ENCODE results near the gene CHRNB4.

The CHRNB4 gene

GRCh38 chr15:78667578-78668236 lies 26.7 kb upstream of the CHRNB4 start:
- DNase-seq, result no peak

GRCh38 chr15:78666010-78666409 lies 25.0 kb upstream of the CHRNB4 start:
- DNase-seq, result no peak

GRCh38 chr15:78663703-78664102 lies 22.7 kb upstream of the CHRNB4 start:
- no peak for DNase-seq

DNA sequence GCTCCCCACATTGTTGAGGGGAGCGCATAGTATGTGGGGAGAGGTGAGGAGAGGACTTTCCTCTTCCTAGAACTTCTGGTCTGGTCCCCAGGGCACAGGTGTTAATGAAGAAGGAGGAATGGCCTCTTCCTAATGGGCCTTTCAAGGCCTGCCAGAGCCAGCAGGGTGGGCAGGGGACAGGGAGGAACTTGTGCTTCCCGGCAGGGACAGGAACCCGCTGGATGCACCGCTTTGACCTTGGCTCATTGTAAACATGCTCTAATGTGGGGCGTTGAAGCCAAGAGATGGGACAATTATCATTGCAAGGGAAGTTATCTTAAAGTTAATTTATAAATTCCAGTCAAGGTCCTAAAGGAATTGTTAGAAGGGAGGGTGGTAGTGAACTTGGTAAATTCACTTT lies 21.0 kb upstream of the CHRNB4 start:
- no peak for DNase-seq

GRCh38 chr15:78661001-78661400 lies 20.0 kb upstream of the CHRNB4 start:
- DNase-seq, result no peak

- DNase-seq, result no peak
These were observed 19.6 kb upstream of the CHRNB4 start for GRCh38 chr15:78660584-78660983.

DNA sequence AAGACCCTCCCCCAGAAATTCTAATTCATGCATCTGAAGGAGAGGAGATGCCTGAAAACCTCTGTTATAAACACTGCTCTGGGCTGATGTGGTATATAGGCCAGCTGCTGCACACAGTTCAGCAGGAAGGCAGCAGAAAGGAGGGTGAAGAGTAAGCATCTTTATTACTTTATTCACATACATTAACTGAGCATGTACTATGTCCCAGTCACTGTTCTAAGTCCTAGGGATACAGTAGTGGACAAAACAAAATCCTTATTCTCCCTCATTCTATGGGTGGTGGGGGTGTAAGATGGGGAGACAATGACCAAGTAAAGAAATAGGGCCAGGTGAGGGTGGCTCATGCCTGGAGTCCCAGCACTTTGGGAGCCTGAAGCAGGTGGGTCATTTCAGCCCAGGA lies 17.8 kb upstream of the CHRNB4 start:
- DNase-seq, result no peak

DNA sequence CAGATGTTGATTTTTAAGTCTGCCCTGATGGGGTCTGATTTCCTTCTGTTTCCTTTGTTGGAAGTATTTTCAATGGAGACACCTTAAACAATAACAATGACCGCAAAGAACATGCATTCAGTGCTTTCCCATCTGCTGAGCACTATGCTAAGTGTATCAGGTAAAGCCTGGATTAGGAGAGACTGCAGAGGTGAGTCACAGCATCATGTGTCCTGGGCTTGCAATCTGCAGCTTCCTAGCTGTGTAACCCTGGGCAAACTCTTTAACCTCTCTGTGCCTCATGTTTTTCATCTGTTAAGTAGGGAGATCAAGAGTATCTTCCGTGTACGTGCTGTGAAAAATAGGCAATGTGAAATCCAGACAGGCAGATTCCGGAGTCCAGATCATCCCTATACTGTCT lies 13.3 kb upstream of the CHRNB4 start:
- no peak for DNase-seq

DNA sequence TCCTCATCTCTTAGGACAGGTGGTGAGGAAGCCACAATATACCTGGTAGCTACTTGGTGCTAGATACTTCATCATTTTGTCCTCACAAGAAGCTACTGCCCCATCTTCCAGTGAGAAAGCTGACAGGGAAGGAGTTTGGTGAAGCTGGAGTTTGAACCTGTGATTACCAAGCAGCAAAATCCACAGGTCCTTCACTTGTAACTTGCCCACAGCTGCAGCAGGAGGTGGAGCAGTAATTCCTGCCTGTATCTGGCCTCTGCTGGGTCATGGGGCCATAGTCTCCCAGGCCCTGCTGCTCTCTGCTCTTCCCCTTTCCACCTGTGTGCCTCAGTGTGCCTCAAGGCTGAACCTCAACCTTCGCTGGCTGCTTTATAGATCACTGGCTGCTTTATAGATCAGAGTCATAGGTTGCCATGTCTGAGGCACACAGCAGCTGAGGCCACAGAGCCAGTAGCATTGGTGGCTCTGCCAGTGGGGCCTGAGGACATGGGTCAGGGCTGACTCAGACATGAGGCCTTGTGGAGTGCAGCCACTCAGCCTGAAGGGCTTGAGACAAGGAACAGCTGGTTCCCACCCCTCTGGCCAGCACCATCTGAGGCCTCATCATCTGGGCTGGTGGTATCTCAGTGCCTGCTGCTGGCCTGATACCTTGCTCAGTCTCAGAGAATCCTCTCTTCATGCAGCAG lies 11.1 kb upstream of the CHRNB4 start:
- DNase-seq, result no peak

DNA sequence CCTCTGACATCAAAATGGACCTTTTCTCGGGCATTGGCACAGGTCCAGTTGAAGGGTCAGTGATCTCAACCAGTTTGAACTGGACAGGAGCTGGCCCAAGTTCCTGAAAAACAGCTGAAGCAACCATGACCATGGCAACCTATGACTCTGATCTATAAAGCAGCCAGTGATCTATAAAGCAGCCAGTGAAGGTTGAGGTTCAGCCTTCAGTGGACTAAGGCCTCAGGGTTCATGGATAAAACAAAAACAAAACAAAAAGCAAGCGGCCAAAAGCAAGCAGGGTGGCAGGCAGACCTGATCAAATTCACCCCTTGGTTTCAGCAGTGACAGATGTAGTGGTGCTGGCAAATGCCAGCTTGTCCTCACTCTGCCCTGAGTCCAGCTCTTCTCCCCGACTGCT lies 10.0 kb upstream of the CHRNB4 start:
- DNase-seq, result no peak

GRCh38 chr15:78650022-78650421 lies 9.0 kb upstream of the CHRNB4 start:
- DNase-seq, result no peak

GRCh38 chr15:78645009-78645408 lies 4.0 kb upstream of the CHRNB4 start:
- DNase-seq, result no peak

DNA sequence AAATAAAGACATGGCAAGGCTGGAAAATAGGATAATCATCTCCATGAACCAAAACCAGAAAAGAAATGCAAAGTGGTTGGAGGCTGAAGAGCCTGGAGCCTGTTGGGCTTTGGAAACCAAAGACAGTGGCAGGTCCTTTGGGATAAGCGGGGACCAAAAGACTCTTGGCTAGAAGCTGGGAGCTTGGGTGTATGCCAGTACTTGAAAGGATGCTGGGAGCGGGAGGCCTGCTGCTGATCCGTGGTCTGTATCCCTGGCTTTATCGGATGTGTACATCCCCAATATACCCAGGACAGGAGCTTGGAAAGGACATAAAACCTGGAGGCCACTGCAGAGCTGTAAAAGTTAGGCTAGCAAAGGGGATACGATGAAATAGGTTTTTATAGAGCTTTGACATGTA lies 1.3 kb upstream of the CHRNB4 start:
- no peak for DNase-seq

- DNase-seq, result no peak
These were observed 802 bp upstream of the CHRNB4 start for GRCh38 chr15:78641749-78642275.

DNA sequence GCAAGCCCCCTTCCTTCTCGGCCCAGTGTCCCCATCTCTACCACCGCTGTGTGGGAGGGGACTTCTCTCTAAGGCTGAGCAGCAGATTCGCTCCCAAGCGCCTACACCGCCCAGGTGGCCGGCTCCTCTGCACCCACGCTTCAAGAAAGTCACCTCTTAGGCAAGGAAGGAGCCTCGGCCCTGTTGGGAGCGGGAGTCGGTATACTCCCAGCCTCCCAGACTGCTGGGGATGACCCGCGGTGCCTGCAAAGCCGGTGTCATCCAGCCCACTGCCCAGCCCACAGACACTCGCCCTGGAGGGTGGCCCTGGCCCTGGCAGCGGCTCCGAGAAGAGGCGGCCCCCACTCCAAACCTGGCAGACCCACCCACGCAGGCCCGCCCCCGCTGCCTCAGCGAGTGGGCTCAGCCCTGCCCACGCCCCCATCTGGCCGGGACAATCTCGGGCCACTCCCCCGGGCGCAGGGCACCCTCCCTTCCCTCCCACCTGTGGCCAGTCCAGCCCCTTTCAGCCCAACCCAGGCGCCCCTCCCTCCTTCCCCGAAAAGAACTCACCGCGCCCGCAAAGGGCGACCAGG lies 396 bp downstream of the CHRNB4 start:
- DNase-seq, result no peak

DNA sequence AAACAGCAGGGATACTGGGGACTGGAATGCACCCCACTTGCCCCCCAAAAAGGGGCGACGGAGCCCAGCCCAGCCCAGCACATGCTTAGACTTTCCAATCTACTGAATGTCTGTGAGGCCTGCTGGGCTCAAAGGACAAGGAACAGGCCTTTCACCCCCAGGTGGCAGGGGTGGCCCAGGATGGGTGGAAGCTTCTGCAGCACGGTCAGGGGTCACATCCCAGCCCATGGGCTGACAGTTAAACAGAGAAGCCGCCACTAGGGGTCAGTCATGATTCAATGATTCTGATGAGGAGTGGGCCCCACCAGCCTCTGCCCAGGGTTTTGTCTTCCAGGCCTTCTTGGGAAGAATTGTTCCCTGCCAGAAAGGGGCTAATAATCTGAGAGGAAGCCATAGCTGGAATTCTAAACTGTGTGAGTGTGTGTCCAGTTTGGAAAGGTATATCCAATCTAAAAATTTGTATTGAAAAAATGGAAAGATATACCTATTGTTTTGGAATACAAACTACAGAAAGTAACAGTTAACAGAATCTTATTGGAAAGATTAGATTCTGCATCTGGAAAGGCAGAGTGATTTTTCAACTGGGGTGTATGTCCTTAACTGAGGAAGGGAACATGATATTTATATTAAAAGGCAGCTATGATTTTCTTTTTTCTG lies 2.2 kb downstream of the CHRNB4 start:
- DNase-seq, result no peak

- no peak for DNase-seq
These were observed 3.1 kb downstream of the CHRNB4 start for GRCh38 chr15:78637776-78638435.

DNA sequence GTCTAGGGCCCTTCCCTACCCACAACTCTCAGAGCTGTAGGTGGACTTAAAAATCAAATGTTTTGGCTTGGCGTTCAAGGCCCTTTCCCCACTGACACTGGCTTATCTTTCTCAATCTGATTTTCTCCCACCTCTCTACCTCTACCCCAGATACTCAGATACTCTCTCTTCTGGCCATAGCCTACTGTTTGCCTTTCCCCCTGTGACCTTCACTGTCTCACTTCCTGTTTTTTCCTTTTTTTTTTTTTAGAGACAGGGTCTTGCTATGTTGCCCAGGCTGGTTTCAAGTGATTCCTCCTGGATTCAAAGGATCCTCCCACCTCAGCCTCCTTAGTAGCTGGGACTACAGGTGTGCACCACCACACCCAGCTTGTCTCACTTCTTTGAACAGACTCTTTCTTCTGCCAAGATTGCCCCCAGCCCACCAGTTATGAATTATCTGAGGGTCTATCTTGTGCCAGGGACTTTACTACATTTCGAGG lies 4.6 kb downstream of the CHRNB4 start:
- DNase-seq, result no peak

DNA sequence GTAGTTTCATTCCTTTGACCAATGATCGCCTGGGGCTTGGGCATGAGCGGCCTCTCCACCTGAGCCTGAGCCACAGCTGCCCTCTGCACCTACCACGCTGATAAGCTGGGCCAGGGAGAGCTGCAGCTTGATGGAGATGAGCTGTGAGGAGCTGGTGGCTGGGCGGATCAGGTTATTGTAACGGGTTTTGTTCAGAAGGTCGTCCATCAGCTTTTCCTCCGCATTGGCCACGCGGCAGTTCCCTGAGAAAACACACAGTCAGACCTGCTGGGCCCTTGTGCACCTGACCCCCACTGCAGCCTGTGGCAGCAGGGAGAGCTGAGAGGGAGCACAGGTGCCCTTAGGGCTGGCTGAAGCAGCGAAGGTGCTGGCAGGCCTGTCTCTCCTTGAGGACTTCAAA lies 5.7 kb downstream of the CHRNB4 start:
- DNase-seq, result no peak

DNA sequence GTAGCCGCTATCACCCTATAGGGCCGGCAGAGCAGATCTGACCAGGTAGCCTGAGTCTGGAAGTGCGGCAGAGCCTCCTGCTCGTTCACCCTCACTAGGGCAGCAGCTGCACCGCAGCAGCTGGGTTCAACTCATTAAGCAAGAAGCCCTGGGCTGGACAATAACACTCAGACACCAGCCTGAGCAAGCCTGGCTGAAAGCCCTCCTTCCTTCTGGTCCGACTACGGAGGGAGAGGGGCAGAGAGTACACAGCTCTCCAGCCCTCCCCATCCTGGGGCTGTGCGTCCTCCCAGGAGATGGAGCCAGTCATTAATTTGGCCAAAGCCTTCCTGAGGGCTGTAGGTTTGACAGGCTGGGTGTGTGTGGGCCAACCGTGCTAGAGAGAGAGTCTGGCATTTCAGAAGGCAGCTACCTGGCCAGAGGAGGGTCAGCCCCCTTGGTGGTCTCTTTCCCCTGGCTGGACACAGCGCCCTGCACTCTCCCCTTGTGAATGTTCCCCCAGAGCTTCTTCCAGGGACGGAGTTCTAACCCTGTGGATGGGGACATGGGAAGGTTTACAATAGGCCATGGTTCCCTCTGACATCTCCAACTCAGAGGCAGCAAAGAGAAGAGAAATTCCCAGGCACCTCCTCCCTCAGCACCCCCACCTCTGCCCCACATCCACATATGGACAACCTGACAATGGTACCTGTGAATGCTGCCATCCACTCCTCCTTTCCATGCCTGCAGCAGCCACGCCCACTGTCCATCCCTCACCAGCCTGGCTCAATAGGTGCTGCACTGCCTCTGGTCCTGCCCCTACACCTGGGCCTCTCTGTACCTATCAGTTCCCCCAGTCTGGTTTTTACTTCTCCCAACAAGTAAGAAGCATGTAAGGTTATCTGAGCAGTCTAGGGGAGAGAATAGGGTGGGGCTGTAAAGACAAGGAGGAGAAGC lies 6.5 kb downstream of the CHRNB4 start:
- no peak for DNase-seq

DNA sequence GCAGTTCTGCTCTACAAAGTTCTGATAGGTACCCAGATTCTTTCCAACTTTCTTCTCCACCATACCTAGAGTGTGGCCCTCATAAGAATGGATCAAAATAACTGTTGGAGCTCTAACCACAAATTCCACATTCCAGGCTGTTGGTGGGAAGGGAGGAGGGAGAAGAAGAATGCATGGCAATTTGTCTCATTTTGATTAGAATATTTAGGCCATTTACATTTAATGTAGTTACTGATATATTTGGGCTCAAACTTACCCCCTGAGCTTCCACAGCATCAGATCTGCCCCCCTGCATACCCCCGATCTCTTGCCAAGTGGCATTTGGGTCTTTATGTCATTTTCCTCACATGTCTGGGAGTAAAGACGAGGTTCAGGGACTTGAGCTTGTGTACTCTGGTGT lies 7.7 kb downstream of the CHRNB4 start:
- DNase-seq, result no peak

Data from NCI-H1436 treated with DMSO at 0.1 percent for 48 hours (cell line).